ENCODE data around the gene TREH. TPM values are rescaled to one million over a fixed set of nuclear protein-coding genes. Genes with fewer than 3 reads are reported as not detected.

The TREH gene
- total RNA-seq, 1 donor from 2014 or later: not detected

GRCh38 chr11:118639899-118640298 is 39.6 kb downstream of the TREH start:
- no peak for DNase-seq
- TF ChIP-seq CTCF (IDR thresholded peaks at IDR 0.05; ENCODE audit: partially characterized antibody, unreplicated experiment): no peak
- Mint-ChIP-seq H3K9me3 (ENCODE audit: unreplicated experiment) (peaks cover 4% of the 10 kb centered on the region), H3K27me3 (ENCODE audit: unreplicated experiment) (peaks cover 11% of the 10 kb centered on the region), H3K4me1 (ENCODE audit: low read depth, unreplicated experiment) (peaks cover 3% of the 10 kb centered on the region), H3K4me3 (ENCODE audit: unreplicated experiment) (no peak overlapping the region), H3K27ac (ENCODE audit: unreplicated experiment) (no peak overlapping the region), H3K36me3 (ENCODE audit: unreplicated experiment) (no peaks in the 10 kb centered on the region)

- DNase-seq: no peak
- no peak overlapping the region for H3K27ac Mint-ChIP-seq (ENCODE audit: unreplicated experiment)
- H3K27me3 Mint-ChIP-seq (ENCODE audit: unreplicated experiment): peaks cover 15% of the 10 kb centered on the region
- H3K9me3 Mint-ChIP-seq (ENCODE audit: unreplicated experiment): peaks cover 4% of the 10 kb centered on the region
- peaks cover 6% of the 10 kb centered on the region for H3K4me1 Mint-ChIP-seq (ENCODE audit: low read depth, unreplicated experiment)
- H3K36me3 Mint-ChIP-seq (ENCODE audit: unreplicated experiment): no peaks in the 10 kb centered on the region
- no peak overlapping the region for H3K4me3 Mint-ChIP-seq (ENCODE audit: unreplicated experiment)
- TF ChIP-seq CTCF (IDR thresholded peaks at IDR 0.05; ENCODE audit: partially characterized antibody, unreplicated experiment): no peak
These were observed 40.7 kb downstream of the TREH start for GRCh38 chr11:118638726-118639125.

GRCh38 chr11:118636569-118637290 is 42.7 kb downstream of the TREH start:
- no peak for TF ChIP-seq CTCF (IDR thresholded peaks at IDR 0.05; ENCODE audit: partially characterized antibody, unreplicated experiment)
- no peak overlapping the region for H3K27ac Mint-ChIP-seq (ENCODE audit: unreplicated experiment)
- peaks cover 6% of the 10 kb centered on the region for H3K4me1 Mint-ChIP-seq (ENCODE audit: low read depth, unreplicated experiment)
- no peak overlapping the region for H3K4me3 Mint-ChIP-seq (ENCODE audit: unreplicated experiment)
- H3K36me3 Mint-ChIP-seq (ENCODE audit: unreplicated experiment): peaks cover 8% of the 10 kb centered on the region
- DNase-seq: no peak
- peaks cover 2% of the 10 kb centered on the region for H3K9me3 Mint-ChIP-seq (ENCODE audit: unreplicated experiment)
- peaks cover 14% of the 10 kb centered on the region for H3K27me3 Mint-ChIP-seq (ENCODE audit: unreplicated experiment)

- Mint-ChIP-seq H3K27me3 (ENCODE audit: unreplicated experiment) (peaks cover 14% of the 10 kb centered on the region), H3K4me1 (ENCODE audit: low read depth, unreplicated experiment) (peaks cover 6% of the 10 kb centered on the region), H3K9me3 (ENCODE audit: unreplicated experiment) (peaks cover 3% of the 10 kb centered on the region), H3K36me3 (ENCODE audit: unreplicated experiment) (peaks cover 13% of the 10 kb centered on the region), H3K27ac (ENCODE audit: unreplicated experiment) (no peak overlapping the region), H3K4me3 (ENCODE audit: unreplicated experiment) (no peak overlapping the region)
- TF ChIP-seq CTCF (IDR thresholded peaks at IDR 0.05; ENCODE audit: partially characterized antibody, unreplicated experiment): no peak
- DNase-seq: no peak
These were observed 43.8 kb downstream of the TREH start for GRCh38 chr11:118635642-118636041.

GRCh38 chr11:118635237-118635591 is 44.2 kb downstream of the TREH start:
- DNase-seq: no peak
- no peak overlapping the region for H3K27ac Mint-ChIP-seq (ENCODE audit: unreplicated experiment)
- H3K4me3 Mint-ChIP-seq (ENCODE audit: unreplicated experiment): no peak overlapping the region
- H3K9me3 Mint-ChIP-seq (ENCODE audit: unreplicated experiment): peaks cover 4% of the 10 kb centered on the region
- peaks cover 16% of the 10 kb centered on the region for H3K36me3 Mint-ChIP-seq (ENCODE audit: unreplicated experiment)
- H3K4me1 Mint-ChIP-seq (ENCODE audit: low read depth, unreplicated experiment): peaks cover 6% of the 10 kb centered on the region
- no peak for TF ChIP-seq CTCF (IDR thresholded peaks at IDR 0.05; ENCODE audit: partially characterized antibody, unreplicated experiment)
- H3K27me3 Mint-ChIP-seq (ENCODE audit: unreplicated experiment): peaks cover 14% of the 10 kb centered on the region

Measured in glutamatergic neuron (in vitro differentiated cells).